CD14-positive monocyte (primary cell): ENCODE measurements around the gene PRRC2B. TPM values are rescaled to one million over a fixed set of nuclear protein-coding genes. Genes with fewer than 3 reads are reported as not detected.
A peak's percentile ranks its signal among the peaks of the same experiment; 100 is the strongest.

ENCODE experiments used
- DNase-seq, 3 donors: peaks; one replicate each; pipeline ENCODE4 v3.0.0-alpha.2; 2011 to 2022
- H2AFZ ChIP-seq: 2 replicates; pipeline ENCODE4 v1.6.0; 2012; ENCODE audit warnings: mild to moderate bottlenecking, low read depth, low read length, inconsistent platforms; ENCODE audit not compliant: insufficient read depth, poor library complexity, severe bottlenecking
- H3K27ac ChIP-seq, 2 donors: 1 replicate in 1 of 2; 2 replicates in 1 of 2; pipeline ENCODE4 v1.5.1; 2012 to 2013; ENCODE audit warnings: low read length in 2 of 2, control low read depth in 1 of 2, inconsistent platforms in 1 of 2, low read depth in 1 of 2, mild to moderate bottlenecking in 1 of 2
- H3K27me3 ChIP-seq, 2 donors: one replicate each; pipeline versions ENCODE4 v1.6.0 to v1.6.1; 2011 to 2013; ENCODE audit warnings: low read length in 2 of 2; ENCODE audit not compliant: control insufficient read depth in 2 of 2, insufficient read depth in 2 of 2
- H3K36me3 ChIP-seq, 2 donors: replicated peaks in 1 of 2; 1 replicate in 1 of 2; 2 replicates in 1 of 2; pipeline versions ENCODE4 v1.5.1 to v1.6.1; 2012 to 2013; ENCODE audit warnings: low read length in 2 of 2, control low read depth in 1 of 2, inconsistent platforms in 1 of 2, mild to moderate bottlenecking in 1 of 2; ENCODE audit not compliant: insufficient read depth in 2 of 2, control insufficient read depth in 1 of 2
- H3K4me1 ChIP-seq, 2 donors: 1 replicate in 1 of 2; 2 replicates in 1 of 2; pipeline versions ENCODE4 v1.5.1 to v1.6.1; 2012 to 2013; ENCODE audit warnings: low read length in 2 of 2, control low read depth in 1 of 2, inconsistent platforms in 1 of 2, mild to moderate bottlenecking in 1 of 2, moderate library complexity in 1 of 2; ENCODE audit not compliant: insufficient read depth in 2 of 2, control insufficient read depth in 1 of 2
- H3K4me2 ChIP-seq: replicated peaks from 2 replicates; pipeline ENCODE3; 2012; ENCODE audit warnings: low read length, moderate library complexity, mild to moderate bottlenecking; ENCODE audit not compliant: poor library complexity, severe bottlenecking; ENCODE audit errors: extremely low read depth
- H3K4me3 ChIP-seq, 3 experiments: fragments of 200-600 bp in 1 of 3; sonication (generic) in 1 of 3; replicated peaks in 1 of 3; 1 replicate in 2 of 3; 2 replicates in 1 of 3; pipeline ENCODE4 v1.5.1; 2011 to 2013; ENCODE audit warnings: low read length in 3 of 3, mild to moderate bottlenecking in 3 of 3, control low read depth in 2 of 3, low read depth in 2 of 3, inconsistent platforms in 1 of 3, moderate library complexity in 1 of 3
- H3K79me2 ChIP-seq: 2 replicates; pipeline ENCODE4 v1.6.0; 2012; ENCODE audit warnings: mild to moderate bottlenecking, control low read depth, inconsistent platforms, low read length, moderate library complexity; ENCODE audit not compliant: insufficient read depth
- H3K9ac ChIP-seq: 2 replicates; pipeline ENCODE4 v1.6.0; 2017; ENCODE audit warnings: low read length, mild to moderate bottlenecking; ENCODE audit not compliant: insufficient read depth, poor library complexity, severe bottlenecking
- H3K9me3 ChIP-seq, 2 donors: replicated peaks in 1 of 2; 1 replicate in 1 of 2; 2 replicates in 1 of 2; pipeline versions ENCODE4 v1.5.1 to v1.6.1; 2012 to 2013; ENCODE audit warnings: low read length in 2 of 2, control low read depth in 1 of 2; ENCODE audit not compliant: control insufficient read depth in 1 of 2, insufficient read depth in 1 of 2
- H4K20me1 ChIP-seq: 2 replicates; pipeline ENCODE4 v1.6.0; 2012; ENCODE audit warnings: mild to moderate bottlenecking, low read length, control low read depth, moderate library complexity; ENCODE audit not compliant: insufficient read depth
- H3K27ac Mint-ChIP-seq, 7 donors: one replicate each; pipeline ENCODE4 v1.8.0; 2020; ENCODE audit warnings: mild to moderate bottlenecking in 7 of 7, mixed read lengths in 7 of 7, moderate library complexity in 6 of 7, inconsistent platforms in 2 of 7
- H3K27me3 Mint-ChIP-seq, 3 donors: one replicate each; pipeline ENCODE4 v1.8.0; 2021 to 2022; ENCODE audit warnings: low read depth in 3 of 3, mild to moderate bottlenecking in 3 of 3, mixed read lengths in 3 of 3, moderate library complexity in 3 of 3, inconsistent platforms in 1 of 3
- H3K36me3 Mint-ChIP-seq, 2 donors: one replicate each; pipeline ENCODE4 v1.8.0; 2020; ENCODE audit warnings: mixed read lengths in 2 of 2, inconsistent platforms in 1 of 2, mild to moderate bottlenecking in 1 of 2
- H3K4me1 Mint-ChIP-seq: one replicate; pipeline ENCODE4 v1.8.0; 2020; ENCODE audit warnings: mild to moderate bottlenecking, mixed read lengths
- H3K4me3 Mint-ChIP-seq, 2 donors: one replicate each; pipeline ENCODE4 v1.8.0; 2020; ENCODE audit warnings: mild to moderate bottlenecking in 2 of 2, mixed read lengths in 2 of 2, moderate library complexity in 1 of 2
- H3K9me3 Mint-ChIP-seq, 7 donors: one replicate each; pipeline ENCODE4 v1.8.0; 2020 to 2022; ENCODE audit warnings: mixed read lengths in 7 of 7, mild to moderate bottlenecking in 6 of 7, moderate library complexity in 6 of 7, inconsistent platforms in 2 of 7
- CTCF ChIP-seq: fragments of 200-600 bp; IDR thresholded peaks from one replicate; pipeline ENCODE4 v1.8.0; 2022; ENCODE audit warnings: antibody characterized with exemption, mild to moderate bottlenecking
- WGBS: methylation state at CpG from one replicate; pipeline ENCODE4 v1.1.5; 2013; ENCODE audit warnings: missing lambda C conversion rate; ENCODE audit not compliant: insufficient coverage; 5-methylcytosine and 5-hydroxymethylcytosine counted together
- intact Hi-C, 2 donors: fragments of 100-400 bp; cut with micrococcal nuclease; formaldehyde crosslinking; loops; one replicate each; pipeline versions ENCODE4 v1.15.0 to v1.15.1; 2023
- polyA plus RNA-seq, 3 donors: library from polyadenylated mRNA; depleted of rRNA in 1 of 3; unstranded in 2 of 3; stranded (reverse) in 1 of 3; fragments of 300-500 nt in 2 of 3; fragments of >200 nt in 1 of 3; fragmentation: Illumina TruSeq in 2 of 3; gene quantifications; 1 replicate in 2 of 3; 2 replicates in 1 of 3; pipeline ENCODE4 v1.2.3, GENCODE V29; 2012 to 2021

The PRRC2B gene
- polyA plus RNA-seq, 3 donors, result 2.8 to 36.2 (median 8.6) TPM

GRCh38 chr9:131432050-131432449 is 38.2 kb downstream of the PRRC2B start:
- WGBS, result 100% methylated on average over 1 of the region's 4 CpGs
- no peaks in the 10 kb centered on the region for H3K4me1 ChIP-seq
- no peak overlapping the region for H3K4me2 ChIP-seq
- Mint-ChIP-seq H3K27me3 (peaks cover 0 to 2% (median 2%) of the 10 kb centered on the region in 3 donors), H3K36me3 (peaks cover 57 to 60% of the 10 kb centered on the region in 2 donors), H3K27ac (peak overlapping the region in 3 of 7 donors; percentile 6 to 55 (median 44)), H3K4me1 (peaks cover 3% of the 10 kb centered on the region), H3K4me3 (no peak overlapping the region), H3K9me3 (peaks cover 0 to 1% (median 0%) of the 10 kb centered on the region in 7 donors)
- no peak overlapping the region for H3K27ac ChIP-seq
- intact Hi-C loops, result no loop called here
- no peak overlapping the region for H2AFZ ChIP-seq
- H4K20me1 ChIP-seq, result peaks cover 79% of the 10 kb centered on the region
- no peak overlapping the region for H3K9ac ChIP-seq
- peaks cover 70% of the 10 kb centered on the region for H3K79me2 ChIP-seq
- TF ChIP-seq CTCF, result no peak
- H3K4me3 ChIP-seq, result no peak overlapping the region
- no peak for DNase-seq
- H3K27me3 ChIP-seq, result no peaks in the 10 kb centered on the region
- peaks cover 47 to 67% of the 10 kb centered on the region in 2 donors for H3K36me3 ChIP-seq
- H3K9me3 ChIP-seq, result no peaks in the 10 kb centered on the region

- WGBS, result 95% methylated on average over 15 of the region's 15 CpGs
- intact Hi-C loops, result no loop called here
Measured at GRCh38 chr9:131432597-131433301, 38.9 kb downstream of the PRRC2B start.

More at GRCh38 chr9:131432597-131433301, 38.9 kb downstream of the PRRC2B start:
- peaks cover 54 to 74% of the 10 kb centered on the region in 2 donors for H3K36me3 ChIP-seq
- H4K20me1 ChIP-seq, result peaks cover 72% of the 10 kb centered on the region
- H3K9me3 ChIP-seq, result no peaks in the 10 kb centered on the region
- Mint-ChIP-seq H3K4me3 (no peak overlapping the region), H3K27me3 (peaks cover 0 to 2% (median 2%) of the 10 kb centered on the region in 3 donors), H3K27ac (peak overlapping the region in 1 of 7 donors; percentile 54), H3K4me1 (peaks cover 3% of the 10 kb centered on the region), H3K9me3 (peaks cover 0 to 1% (median 0%) of the 10 kb centered on the region in 7 donors), H3K36me3 (peaks cover 64 to 67% of the 10 kb centered on the region in 2 donors)
- H3K4me1 ChIP-seq, result no peaks in the 10 kb centered on the region
- no peak overlapping the region for H3K4me3 ChIP-seq
- no peaks in the 10 kb centered on the region for H3K27me3 ChIP-seq
- peaks cover 63% of the 10 kb centered on the region for H3K79me2 ChIP-seq
- no peak for TF ChIP-seq CTCF
- no peak overlapping the region for H3K4me2 ChIP-seq
- no peak overlapping the region for H2AFZ ChIP-seq
- no peak overlapping the region for H3K27ac ChIP-seq
- no peak for DNase-seq
- H3K9ac ChIP-seq, result no peak overlapping the region
